GM18505 (cell line): Measurements from ENCODE around the gene APOBEC3A.
"Not testable (repeated sequence)": the region's sequence is repeated elsewhere in the genome, so short reads cannot be mapped to it uniquely, and the experiment has no call there.

Experiments used
- ATAC-seq: cut with Tn5 transposase; IDR thresholded peaks from one replicate; pipeline ENCODE4 v1.9.1; 2021; ENCODE audit not compliant: unreplicated experiment
- POLR2A ChIP-seq: IDR thresholded peaks from 4 replicates; pipeline ENCODE4 v1.6.1; 2011; ENCODE audit warnings: borderline replicate concordance; ENCODE audit not compliant: insufficient read depth, insufficient read length; ENCODE audit errors: extremely low read depth

The APOBEC3A gene

DNA sequence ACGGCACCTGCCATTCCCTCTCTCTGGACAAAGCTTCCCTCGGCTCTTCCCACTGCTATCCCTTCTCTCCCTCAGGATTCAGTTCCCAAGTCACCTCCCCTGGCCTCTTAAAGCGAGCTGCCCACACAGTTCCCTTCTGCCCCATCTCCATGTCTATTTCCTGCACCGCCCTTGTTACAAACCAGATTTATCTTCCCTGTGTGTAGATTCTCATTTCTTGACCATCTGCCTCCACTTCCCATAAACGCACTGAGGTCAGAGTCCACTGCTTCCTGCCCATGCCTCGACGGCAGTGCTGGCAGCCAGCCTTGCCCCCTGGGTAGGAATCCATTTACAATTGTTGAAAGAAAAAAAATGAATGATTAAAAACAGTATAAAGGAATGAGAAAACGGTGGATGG, 13.1 kb downstream of the APOBEC3A start:
- TF ChIP-seq POLR2A: no peak
- ATAC-seq: no peak

DNA sequence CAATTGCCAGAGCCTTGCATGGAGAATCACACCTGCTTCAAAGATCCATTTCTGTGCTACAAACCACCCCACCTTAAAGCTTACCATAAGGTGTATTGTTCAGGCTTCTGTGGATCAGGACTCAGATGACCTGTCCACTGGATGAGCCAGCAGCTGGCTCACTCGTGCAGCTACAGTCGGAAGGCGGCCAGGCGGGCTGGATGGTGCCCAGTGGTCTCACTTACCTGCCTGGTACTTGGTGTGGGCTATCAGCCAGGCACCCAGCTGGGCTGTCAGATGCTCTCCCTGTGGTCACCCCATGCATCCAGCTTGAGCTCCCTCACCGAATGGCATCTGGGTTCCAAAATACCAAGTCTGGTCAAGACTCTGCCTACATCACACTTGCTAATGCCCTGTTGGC, 13.8 kb downstream of the APOBEC3A start:
- no peak for TF ChIP-seq POLR2A
- no peak for ATAC-seq

DNA sequence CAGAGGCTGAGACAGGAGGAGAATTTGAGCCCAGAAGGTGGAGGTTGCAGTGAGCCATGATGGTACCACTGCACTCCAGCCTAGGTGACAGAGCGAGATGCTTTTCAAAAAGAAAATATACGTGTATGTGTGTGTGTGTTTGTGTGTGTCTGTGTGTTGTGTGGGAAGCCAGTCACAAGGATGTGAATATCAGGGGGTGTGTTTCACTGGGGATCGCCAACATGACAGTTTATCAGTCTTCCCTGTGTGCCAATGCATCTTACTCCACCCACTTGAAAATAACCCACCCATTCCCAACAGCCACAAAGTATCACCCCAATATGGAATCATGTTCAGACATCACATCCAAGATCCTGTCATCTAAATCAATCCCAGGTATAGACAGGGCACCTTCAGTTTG, 14.4 kb downstream of the APOBEC3A start:
- no peak for ATAC-seq
- TF ChIP-seq POLR2A: no peak

DNA sequence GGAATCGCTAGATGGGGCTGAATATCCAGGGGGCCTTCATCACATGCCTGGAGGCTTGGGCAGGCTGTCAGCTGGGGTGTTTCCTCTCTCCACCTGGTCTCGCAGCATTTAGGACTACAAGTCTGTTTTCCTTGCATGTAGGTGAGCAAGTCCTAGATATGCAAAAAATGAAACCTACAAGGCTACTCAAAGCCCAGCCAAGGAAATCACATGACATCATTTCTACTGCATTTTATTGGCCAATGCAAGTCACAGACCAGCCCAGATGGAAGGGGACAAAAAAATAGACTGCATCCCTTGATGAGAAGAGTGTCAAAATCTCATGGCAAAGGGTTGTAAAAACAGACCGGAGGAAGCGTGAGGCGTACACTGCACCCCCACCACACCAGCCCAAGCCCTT, 15.1 kb downstream of the APOBEC3A start:
- no peak for TF ChIP-seq POLR2A
- ATAC-seq: no peak

DNA sequence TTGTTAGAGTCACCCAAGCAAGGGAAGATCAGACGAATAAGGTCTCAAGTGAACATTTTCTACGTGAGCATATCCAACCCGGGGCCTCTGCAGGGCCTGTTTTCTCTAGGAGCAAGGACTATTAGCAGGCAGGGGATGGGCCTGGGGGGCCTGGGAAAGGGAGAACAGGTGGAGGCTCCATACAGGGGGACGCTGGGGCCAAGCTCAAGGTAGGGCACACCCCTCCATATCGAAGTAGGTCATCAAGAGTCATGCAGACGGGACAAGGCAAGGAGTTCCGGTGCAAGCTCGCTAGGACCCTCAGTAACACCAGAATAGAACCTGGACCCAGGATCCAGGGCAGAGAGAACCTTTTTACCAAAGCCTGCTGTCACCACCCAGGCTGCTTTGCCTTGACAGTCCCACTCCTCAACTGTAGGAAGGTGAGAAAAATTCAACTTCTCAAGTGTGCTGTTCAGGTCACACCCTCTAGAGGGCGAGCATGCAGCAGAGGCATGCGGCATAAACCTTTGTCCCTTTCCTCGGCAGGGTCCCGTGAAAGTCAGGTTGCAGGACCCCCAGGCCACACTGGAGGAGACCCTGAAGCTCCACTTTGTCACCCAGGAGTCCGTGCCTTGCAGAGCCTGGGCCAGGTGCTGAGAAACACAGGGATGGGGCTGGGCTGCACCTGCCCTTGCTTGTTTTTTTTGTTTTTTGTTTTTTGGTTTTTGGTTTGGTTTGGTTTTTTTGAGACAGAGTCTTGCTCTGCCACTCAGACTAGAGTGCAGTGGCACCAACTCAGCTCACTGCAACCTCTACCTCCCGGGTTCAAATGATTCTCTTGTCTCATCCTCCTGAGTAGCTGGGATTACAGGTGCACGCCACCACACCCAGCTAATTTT, 16.1 kb downstream of the APOBEC3A start:
- no peak for TF ChIP-seq POLR2A
- no peak for ATAC-seq

DNA sequence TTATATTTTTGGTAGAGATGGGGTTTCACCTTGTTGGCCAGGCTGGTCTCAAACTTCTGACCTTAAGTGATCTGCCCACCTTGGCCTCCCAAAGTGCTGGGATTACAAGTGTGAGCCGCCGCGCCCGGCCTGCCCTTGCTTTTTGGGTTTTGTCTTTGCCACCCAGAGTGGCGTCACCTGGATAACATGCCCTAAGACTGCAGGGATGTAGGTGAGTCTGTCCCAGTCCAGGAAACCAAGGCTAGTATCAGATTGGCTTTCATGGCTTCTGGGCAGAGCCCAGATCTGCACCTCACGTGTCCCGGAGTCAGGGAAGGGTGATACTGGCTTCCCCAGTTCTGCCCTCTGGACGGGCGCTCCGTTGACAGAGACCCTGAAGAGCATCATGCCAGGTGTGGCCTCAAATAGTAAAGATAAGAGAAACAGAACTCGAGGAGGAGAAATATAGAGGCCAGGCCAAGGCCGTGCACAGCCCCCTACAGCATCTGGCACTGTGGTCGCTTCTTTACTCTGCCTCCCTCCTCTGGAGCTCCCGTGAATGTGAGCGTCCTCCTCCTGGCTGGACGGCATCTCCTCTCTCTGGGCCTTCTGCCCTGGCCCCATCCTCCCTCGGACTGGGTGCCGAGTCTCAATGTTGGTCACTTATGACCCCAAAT, 16.9 kb downstream of the APOBEC3A start:
- ATAC-seq: no peak
- no peak for TF ChIP-seq POLR2A

DNA sequence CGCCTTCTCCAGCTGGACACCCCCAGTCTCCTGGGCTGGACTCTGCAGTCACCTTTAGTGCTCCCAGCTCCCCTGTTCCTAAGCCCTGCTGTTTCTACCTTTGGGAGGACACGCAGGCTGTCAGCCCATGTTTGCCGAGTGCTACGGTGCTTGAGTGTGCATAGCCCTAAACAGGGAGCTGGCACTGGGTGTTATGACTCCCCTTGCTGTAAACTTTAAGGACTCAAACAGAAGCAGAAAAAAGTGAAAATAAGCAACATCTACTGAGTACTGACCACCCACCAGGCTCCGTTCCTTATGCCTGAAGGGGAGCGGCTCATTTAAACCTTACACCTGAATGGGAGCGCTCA, 17.4 kb downstream of the APOBEC3A start:
- TF ChIP-seq POLR2A: no peak
- no peak for ATAC-seq

DNA sequence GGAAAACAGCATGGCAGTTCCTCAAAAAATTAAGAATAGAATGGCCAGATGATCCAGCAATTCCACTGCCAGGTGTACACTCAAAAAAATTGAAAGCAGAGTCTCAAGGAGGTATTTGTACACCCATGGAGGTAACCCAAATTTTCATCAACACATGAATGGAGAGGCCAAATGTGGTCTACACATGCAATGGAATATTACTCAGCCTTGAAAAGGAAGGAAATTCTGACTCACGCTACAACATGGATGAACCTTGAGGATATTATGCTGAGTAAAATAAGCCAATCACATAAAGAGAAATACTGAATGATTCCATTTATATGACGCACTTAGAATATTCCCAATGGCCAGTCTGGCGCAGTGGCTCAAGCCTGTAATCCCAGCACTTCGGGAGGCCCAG, 19.9 kb downstream of the APOBEC3A start:
- not testable (repeated sequence) for ATAC-seq

DNA sequence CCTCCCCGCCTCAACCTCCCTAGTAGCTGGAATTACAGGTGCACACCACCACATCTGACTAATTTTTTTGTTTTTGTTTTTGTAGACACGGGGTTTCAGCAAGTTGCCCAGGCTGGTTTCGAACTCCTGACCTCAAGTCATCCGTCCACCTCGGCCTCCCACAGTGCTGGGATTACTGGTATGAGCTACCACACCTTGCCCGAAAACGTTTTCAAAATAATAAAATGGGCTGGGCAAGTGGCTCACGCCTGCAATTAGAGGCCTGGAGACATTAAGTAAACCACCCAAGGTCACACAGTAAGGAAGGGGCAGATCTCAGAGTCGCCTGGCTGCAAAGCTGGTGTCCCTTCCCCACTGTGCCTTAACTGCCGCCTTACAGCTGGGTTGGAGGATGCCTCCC, 23.2 kb downstream of the APOBEC3A start:
- ATAC-seq: not testable (repeated sequence)

DNA sequence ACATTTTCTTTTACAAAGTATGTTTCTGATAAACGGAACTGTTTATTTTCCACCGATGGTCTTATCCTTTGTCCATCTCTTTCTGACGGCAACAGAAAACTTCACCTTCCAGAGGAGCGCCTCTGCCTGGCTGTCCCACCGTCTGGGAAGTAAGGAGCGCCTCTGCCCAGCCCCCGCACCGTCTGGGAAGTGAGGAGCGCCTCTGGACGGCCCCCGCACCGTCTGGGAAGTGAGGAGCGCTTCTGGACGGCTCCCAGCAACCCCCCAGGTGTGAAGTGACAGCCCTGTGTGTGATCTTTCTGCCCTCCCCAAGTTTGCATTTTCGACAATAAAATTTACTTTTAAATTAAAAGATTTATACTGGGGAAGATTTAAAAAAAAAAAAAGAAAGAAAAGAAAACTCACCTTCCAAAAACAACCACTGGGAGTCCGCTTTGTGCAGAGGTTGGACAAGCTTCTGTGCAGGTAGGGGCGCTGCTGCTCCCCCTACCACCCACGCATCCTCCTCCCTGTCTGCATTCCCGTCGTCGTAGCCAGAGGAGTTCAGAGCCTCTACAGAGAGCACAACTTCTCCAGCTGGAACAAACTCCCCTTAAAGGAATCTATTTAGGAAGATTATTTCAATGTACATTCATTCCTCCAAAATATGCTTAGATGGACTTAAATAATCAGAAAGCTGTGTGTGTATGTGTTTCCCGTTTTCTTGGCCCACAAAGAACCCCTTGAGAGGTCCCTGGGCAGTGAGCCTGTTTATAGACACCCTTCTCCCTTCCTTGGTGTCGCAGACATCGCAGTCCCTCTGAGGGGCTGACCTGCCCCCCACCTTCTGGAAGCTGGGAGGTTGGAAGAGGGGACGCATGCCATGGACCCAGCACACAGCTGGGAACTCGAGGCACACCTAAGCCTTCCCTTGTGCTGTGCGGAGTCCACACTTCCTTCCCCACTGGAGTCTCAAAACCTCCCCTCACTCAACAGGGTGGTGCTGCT, 23.9 kb downstream of the APOBEC3A start:
- no peak for TF ChIP-seq POLR2A
- no peak for ATAC-seq

DNA sequence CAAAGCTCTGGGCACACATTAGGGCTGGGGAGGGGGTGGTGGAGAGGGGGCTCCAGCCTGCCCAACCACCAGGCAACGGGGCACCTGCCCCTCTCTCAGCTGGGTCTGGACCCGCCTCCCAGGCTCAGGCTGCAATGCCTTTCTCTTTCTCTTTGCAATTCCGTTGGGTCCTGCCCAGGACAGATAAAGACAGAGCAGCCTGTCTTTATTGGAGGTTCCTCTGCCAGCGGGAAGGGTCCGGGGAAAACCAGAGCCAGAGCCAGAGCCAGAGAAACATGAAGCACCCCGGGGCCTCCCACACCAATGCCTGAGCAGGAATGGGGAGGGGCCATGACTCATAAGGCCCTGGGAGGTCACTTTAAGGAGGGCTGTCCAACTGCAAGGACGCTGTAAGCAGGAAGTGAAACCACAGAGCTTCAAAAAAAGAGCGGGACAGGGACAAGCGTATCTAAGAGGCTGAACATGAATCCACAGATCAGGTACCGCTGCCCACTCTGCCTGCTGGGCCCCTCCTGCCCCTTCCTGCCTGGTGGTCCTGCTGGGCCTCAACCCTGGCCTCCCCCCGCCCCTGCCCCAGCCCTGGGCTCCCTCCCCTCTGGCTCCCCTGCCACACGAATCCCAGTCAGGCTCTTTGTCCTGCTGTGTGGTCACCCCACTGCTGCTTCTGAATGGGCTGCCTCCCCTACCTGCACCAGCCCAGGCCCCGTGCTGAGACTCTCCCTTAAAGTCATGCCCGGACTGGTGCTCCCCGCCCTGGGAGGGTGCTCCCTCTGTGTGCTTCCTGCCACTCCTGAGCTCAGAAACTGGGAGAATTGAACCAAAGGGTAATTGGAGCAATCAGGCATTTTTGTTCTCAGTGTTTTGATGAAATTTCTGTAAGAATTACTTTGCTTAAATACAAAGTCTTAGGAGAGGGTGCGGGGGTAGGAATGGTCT, 24.9 kb downstream of the APOBEC3A start, which contains the start of gene APOBEC3B:
Gene APOBEC3B (plus strand): TSS at position 356 of the 936 bp plus-strand sequence. CDS start 107 bp downstream, at position 463.
- peak; percentile 41 for TF ChIP-seq POLR2A
- ATAC-seq: peak; percentile 35

DNA sequence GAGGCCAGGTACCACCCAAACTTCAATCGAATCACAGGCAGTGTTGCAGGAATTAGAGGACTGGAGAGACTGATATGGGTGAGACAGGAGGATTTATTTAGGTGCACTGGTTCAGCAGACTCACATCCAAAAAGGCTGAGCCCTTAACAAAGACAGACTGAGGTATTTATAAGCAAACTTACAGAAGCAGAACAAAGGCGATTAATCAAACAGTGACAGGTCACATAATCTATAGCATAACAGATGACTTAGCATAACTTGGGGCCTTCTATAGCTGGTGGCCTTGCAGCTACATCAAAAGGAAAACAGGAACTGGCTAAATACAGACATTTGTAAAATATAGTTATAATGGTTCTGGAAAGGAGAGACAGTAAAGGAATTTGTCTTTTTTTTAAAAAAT, 26.8 kb downstream of the APOBEC3A start:
- TF ChIP-seq POLR2A: no peak
- ATAC-seq: no peak
